Measurements from ENCODE around the gene INPP5A. TPM values are rescaled to one million over a fixed set of nuclear protein-coding genes. Genes with fewer than 3 reads are reported as not detected.

Gene INPP5A
- total RNA-seq, 1 donor from 2014 or later: 30.6 TPM

GRCh38 chr10:132624847-132625471 lies 87.4 kb downstream of the INPP5A start:
- peaks cover 9% of the 10 kb centered on the region for H3K4me1 Mint-ChIP-seq (ENCODE audit: low read depth)
- peaks cover 9% of the 10 kb centered on the region for H3K36me3 Mint-ChIP-seq (ENCODE audit: insufficient read depth)
- no peak overlapping the region for H3K27ac Mint-ChIP-seq
- no peak overlapping the region for H3K4me3 Mint-ChIP-seq (ENCODE audit: low read depth)
- H3K27me3 Mint-ChIP-seq: peaks cover 7% of the 10 kb centered on the region
- TF ChIP-seq CTCF (IDR thresholded peaks at IDR 0.05; ENCODE audit: unreplicated experiment): no peak
- peaks cover 15% of the 10 kb centered on the region for H3K9me3 Mint-ChIP-seq (ENCODE audit: low read depth)
- DNase-seq (ENCODE audit: low spot score, unreplicated experiment): no peak

GRCh38 chr10:132626019-132626760 lies 88.6 kb downstream of the INPP5A start:
- DNase-seq (ENCODE audit: low spot score, unreplicated experiment): no peak
- H3K4me3 Mint-ChIP-seq (ENCODE audit: low read depth): no peak overlapping the region
- TF ChIP-seq CTCF (IDR thresholded peaks at IDR 0.05; ENCODE audit: unreplicated experiment): no peak
- peaks cover 9% of the 10 kb centered on the region for H3K4me1 Mint-ChIP-seq (ENCODE audit: low read depth)
- peaks cover 7% of the 10 kb centered on the region for H3K27me3 Mint-ChIP-seq
- H3K27ac Mint-ChIP-seq: no peak overlapping the region
- peaks cover 5% of the 10 kb centered on the region for H3K9me3 Mint-ChIP-seq (ENCODE audit: low read depth)
- peaks cover 4% of the 10 kb centered on the region for H3K36me3 Mint-ChIP-seq (ENCODE audit: insufficient read depth)

- no peaks in the 10 kb centered on the region for H3K9me3 Mint-ChIP-seq (ENCODE audit: low read depth)
- no peak overlapping the region for H3K4me3 Mint-ChIP-seq (ENCODE audit: low read depth)
- H3K4me1 Mint-ChIP-seq (ENCODE audit: low read depth): peaks cover 9% of the 10 kb centered on the region
- TF ChIP-seq CTCF (IDR thresholded peaks at IDR 0.05; ENCODE audit: unreplicated experiment): no peak
- no peak overlapping the region for H3K27ac Mint-ChIP-seq
- no peak for DNase-seq (ENCODE audit: low spot score, unreplicated experiment)
- H3K36me3 Mint-ChIP-seq (ENCODE audit: insufficient read depth): no peaks in the 10 kb centered on the region
- H3K27me3 Mint-ChIP-seq: peaks cover 7% of the 10 kb centered on the region
These were observed 89.4 kb downstream of the INPP5A start for GRCh38 chr10:132626761-132627665.

- Mint-ChIP-seq H3K36me3 (ENCODE audit: insufficient read depth) (no peaks in the 10 kb centered on the region), H3K9me3 (ENCODE audit: low read depth) (no peaks in the 10 kb centered on the region), H3K27ac (no peak overlapping the region), H3K4me1 (ENCODE audit: low read depth) (peaks cover 9% of the 10 kb centered on the region), H3K27me3 (peaks cover 7% of the 10 kb centered on the region), H3K4me3 (ENCODE audit: low read depth) (no peak overlapping the region)
- DNase-seq (ENCODE audit: low spot score, unreplicated experiment): no peak
- TF ChIP-seq CTCF (IDR thresholded peaks at IDR 0.05; ENCODE audit: unreplicated experiment): no peak
These were observed 90.3 kb downstream of the INPP5A start for GRCh38 chr10:132627666-132628531.

Data from progenitor cell of endocrine pancreas (in vitro differentiated cells).